ENCODE results near the gene PURB. TPM values are rescaled to one million over a fixed set of nuclear protein-coding genes. Genes with fewer than 3 reads are reported as not detected.
"Not testable (repeated sequence)": the region's sequence is repeated elsewhere in the genome, so short reads cannot be mapped to it uniquely, and the experiment has no call there.

PURB gene
- total RNA-seq, 2 donors from 2014 or later = 27.1 to 29.6 TPM

DNA sequence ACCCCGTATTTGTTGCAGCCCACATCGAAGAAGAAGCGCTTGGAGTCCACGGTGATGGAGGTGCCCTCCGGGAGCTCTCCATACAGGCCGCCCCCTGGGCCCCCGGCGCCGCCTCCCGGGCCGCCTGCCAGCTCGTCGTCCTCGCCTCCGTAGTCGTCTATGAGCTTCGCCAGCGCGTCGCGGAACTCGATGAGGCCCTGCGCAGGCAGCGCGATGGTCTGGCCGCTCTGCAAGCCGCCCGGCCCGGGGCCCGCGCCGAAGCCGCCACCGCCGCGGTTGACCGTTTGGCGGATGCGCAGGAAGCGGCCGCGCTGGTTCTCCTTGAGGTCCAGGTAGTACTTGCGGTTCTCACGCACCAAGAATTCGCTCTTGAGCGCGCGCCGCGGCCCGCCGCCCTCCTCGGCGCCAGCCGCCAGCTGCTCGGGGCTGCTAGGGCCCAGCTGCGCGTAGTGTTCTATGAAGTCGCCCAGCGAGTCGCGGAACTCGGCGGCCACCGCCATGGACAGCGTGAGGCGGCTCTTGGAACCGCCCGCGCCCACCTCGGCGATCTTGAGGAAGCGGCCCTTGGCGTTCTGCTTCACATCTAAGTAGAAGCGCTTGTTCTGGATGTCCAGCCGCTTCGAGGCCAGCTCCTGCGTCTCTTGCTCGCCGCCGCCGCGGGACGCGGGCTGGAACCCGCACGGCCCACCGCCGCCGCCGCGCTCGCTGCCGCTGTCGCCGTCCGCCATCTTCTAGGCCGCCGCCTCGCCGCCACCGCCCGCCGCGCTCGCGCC, 523 bp downstream of the PURB start:
- H3K36me3 Mint-ChIP-seq (ENCODE audit: insufficient read depth in 2 of 2) = peaks cover 16 to 30% of the 10 kb centered on the region in 2 donors
- ATAC-seq (replicated peaks in 1 of 2) (peak; percentile 19 to 21), DNase-seq (peak; percentile 71)
- no peaks in the 10 kb centered on the region for H3K9me3 Mint-ChIP-seq
- no peaks in the 10 kb centered on the region for H3K27me3 Mint-ChIP-seq (ENCODE audit: low read depth)
- peak overlapping the region; percentile 84 to 93 for H3K4me3 Mint-ChIP-seq
- peak overlapping the region; percentile 72 for H3K27ac Mint-ChIP-seq
- peaks cover 65% of the 10 kb centered on the region for H3K4me1 Mint-ChIP-seq (ENCODE audit: low read depth)

DNA sequence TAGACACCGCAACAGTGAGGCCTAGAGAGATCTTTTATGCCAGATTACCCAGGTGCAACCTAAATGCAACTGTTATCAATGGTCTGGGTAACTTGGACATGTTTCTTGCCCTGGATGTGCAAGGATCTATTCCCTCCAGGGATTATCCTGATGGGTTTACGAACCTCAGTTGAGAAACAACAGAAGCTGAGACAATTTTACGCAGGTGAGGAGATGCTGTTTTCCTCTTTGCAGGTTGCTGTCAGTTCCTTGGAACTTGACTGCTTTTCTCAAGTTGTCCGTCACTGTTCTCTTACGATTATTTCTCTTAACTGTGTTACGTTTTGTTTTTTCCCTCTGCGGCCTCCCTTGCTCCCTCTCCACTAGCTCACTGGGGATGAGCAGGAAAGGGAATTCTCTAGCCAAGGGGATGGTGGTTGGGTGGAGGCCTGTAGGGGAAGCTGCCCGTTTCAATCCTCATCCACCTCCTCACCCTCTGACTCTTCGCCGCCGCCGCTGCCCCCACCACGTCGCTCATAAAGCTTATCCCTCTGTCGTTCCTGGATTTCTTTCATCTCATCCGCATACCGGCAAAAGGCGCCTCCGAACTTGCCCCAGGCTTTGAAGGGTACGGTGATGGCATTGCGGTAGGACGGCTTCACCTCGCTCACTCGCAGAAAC, 1.2 kb downstream of the PURB start:
- H3K4me3 Mint-ChIP-seq = peak overlapping the region; percentile 84 to 93
- no peaks in the 10 kb centered on the region for H3K9me3 Mint-ChIP-seq
- peak overlapping the region; percentile 72 for H3K27ac Mint-ChIP-seq
- peaks cover 69% of the 10 kb centered on the region for H3K4me1 Mint-ChIP-seq (ENCODE audit: low read depth)
- no peak for ATAC-seq (replicated peaks in 1 of 2)
- peaks cover 16 to 30% of the 10 kb centered on the region in 2 donors for H3K36me3 Mint-ChIP-seq (ENCODE audit: insufficient read depth in 2 of 2)
- H3K27me3 Mint-ChIP-seq (ENCODE audit: low read depth) = no peaks in the 10 kb centered on the region
- no peak for DNase-seq

DNA sequence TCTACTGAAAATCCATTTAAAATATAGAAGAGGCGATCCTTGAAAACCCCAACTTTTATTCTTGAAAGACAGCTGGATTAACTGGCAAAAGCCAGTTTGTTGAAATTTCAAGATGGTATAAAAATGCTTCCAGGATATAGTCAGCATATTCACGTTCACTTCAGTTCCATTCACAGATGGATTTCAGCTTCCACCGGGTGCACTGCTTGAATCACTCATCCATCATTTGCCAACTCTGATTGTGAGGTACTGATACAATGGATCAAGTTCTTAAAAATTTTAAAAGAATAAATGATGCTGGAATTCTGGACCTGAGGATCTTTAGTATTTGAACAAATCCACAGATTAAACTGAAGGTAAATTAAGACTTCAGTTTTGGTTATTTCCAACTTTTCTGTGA, 2.4 kb downstream of the PURB start:
- peak overlapping the region; percentile 84 to 93 for H3K4me3 Mint-ChIP-seq
- peaks cover 76% of the 10 kb centered on the region for H3K4me1 Mint-ChIP-seq (ENCODE audit: low read depth)
- H3K27me3 Mint-ChIP-seq (ENCODE audit: low read depth) = no peaks in the 10 kb centered on the region
- H3K36me3 Mint-ChIP-seq (ENCODE audit: insufficient read depth in 2 of 2) = peaks cover 16 to 33% of the 10 kb centered on the region in 2 donors
- ATAC-seq (replicated peaks in 1 of 2) = no peak
- H3K9me3 Mint-ChIP-seq = no peaks in the 10 kb centered on the region
- no peak overlapping the region for H3K27ac Mint-ChIP-seq
- DNase-seq = no peak

DNA sequence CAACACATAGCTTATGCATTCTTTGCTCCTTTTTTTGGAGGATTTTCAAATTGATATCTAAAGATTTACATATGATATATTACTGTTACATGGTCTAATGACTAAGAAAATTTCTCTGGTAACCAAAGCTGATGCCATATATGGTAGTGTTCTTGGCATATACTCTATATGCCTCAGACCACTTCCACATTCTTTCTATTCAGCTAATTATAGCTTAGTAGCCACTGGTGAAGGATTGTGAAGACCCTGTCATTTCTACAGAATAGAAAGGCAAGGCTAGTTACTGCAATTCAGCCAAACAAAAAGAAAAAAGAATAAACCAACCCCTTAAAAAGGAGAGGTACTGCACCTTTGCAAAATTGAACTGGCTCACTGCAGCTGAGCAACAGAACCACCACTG, 3.7 kb downstream of the PURB start:
- H3K4me3 Mint-ChIP-seq = peak overlapping the region; percentile 84 to 93
- DNase-seq (no peak), ATAC-seq (replicated peaks in 1 of 2) (no peak)
- H3K4me1 Mint-ChIP-seq (ENCODE audit: low read depth) = peaks cover 71% of the 10 kb centered on the region
- H3K9me3 Mint-ChIP-seq = no peaks in the 10 kb centered on the region
- no peaks in the 10 kb centered on the region for H3K27me3 Mint-ChIP-seq (ENCODE audit: low read depth)
- peak overlapping the region; percentile 43 for H3K27ac Mint-ChIP-seq
- H3K36me3 Mint-ChIP-seq (ENCODE audit: insufficient read depth in 2 of 2) = peaks cover 16 to 33% of the 10 kb centered on the region in 2 donors

DNA sequence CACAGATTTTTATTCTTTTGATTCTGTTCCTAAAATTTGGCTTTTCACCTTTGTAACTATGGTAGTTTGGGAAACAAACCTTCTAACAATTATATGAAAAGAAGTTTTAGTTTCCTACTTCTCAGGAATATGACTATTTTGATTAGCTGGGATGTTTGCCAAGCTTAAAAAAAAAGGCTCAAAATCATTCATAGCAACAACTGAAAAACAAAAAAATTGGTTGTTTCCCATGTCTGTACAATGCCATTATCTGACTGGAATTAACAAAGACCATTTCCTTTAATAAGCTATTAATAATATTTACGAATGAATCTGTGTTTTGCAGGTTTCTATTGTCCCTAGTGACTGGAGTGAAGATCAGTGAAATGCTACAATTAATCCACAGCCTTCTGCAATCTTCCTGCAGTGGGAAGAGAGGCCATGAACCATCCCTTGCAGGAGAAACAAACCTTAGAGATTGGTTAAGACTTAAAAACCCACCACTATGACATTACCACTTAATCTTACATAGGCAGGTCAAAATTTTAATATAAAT, 4.2 kb downstream of the PURB start:
- peaks cover 73% of the 10 kb centered on the region for H3K4me1 Mint-ChIP-seq (ENCODE audit: low read depth)

DNA sequence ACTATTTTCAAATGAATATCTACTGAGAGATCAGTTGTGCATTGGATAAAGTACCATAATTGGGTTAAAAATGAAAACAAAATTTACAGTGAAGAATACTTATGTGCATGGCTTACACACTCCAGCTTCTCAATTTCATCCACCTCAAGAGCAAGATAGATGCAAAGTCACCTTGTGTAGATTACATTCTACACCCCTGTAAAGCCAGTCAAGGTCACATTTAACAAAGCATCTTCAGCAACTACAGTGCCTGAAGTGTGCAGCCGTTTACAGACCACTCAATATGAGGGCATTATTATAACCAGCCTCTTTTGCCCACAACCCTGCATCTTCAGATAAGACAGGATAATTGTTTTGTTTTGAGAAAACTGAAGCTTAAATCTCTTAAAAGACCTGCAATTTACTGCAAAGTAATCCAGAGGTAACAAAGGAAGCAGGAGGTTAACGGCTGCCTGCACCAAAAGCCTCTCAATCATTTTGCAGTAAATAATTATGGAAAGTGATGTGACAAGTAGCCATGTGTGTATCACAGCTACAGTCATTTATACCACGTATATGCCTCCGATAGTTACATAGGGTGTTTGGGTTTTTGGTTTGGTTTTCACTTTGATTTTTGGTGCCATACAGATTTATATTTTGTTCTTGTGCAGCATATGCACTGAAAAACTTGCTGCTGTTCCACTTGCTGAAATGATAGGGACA, 4.9 kb downstream of the PURB start:
- no peaks in the 10 kb centered on the region for H3K27me3 Mint-ChIP-seq (ENCODE audit: low read depth)
- H3K27ac Mint-ChIP-seq = peak overlapping the region; percentile 43
- no peaks in the 10 kb centered on the region for H3K9me3 Mint-ChIP-seq
- H3K4me3 Mint-ChIP-seq = peak overlapping the region; percentile 84 to 93
- peaks cover 12 to 29% of the 10 kb centered on the region in 2 donors for H3K36me3 Mint-ChIP-seq (ENCODE audit: insufficient read depth in 2 of 2)
- ATAC-seq (replicated peaks in 1 of 2) (no peak), DNase-seq (no peak)
- peaks cover 73% of the 10 kb centered on the region for H3K4me1 Mint-ChIP-seq (ENCODE audit: low read depth)

More for the DNA sequence above, 4.2 kb downstream of the PURB start:
- H3K9me3 Mint-ChIP-seq = no peaks in the 10 kb centered on the region
- H3K4me3 Mint-ChIP-seq = peak overlapping the region; percentile 84 to 93
- H3K27ac Mint-ChIP-seq = peak overlapping the region; percentile 43
- H3K27me3 Mint-ChIP-seq (ENCODE audit: low read depth) = no peaks in the 10 kb centered on the region
- no peak for ATAC-seq (replicated peaks in 1 of 2)
- DNase-seq = no peak
- peaks cover 16 to 33% of the 10 kb centered on the region in 2 donors for H3K36me3 Mint-ChIP-seq (ENCODE audit: insufficient read depth in 2 of 2)

DNA sequence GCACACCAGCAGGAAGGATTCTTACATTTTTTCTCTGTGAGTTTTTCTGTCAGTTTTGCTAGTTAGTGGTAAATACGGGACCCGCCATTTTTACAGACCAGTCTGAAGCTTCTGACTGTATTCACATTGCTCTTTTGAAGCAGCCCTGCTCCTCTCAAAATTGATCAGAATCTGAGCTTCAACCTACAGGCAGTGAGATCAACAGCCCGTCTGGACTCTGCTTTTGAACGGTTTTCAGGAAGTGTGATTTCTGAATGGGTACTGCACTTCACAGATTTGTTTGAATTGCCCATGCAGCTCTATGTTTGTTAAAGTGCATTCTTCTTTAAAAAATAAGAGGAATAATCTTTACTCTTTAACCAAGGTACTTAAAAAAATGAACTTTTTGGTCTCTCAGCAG, 8.9 kb downstream of the PURB start:
- H3K27me3 Mint-ChIP-seq (ENCODE audit: low read depth) = no peaks in the 10 kb centered on the region
- no peak overlapping the region for H3K4me3 Mint-ChIP-seq
- peak overlapping the region; percentile 24 for H3K27ac Mint-ChIP-seq
- DNase-seq (no peak), ATAC-seq (replicated peaks in 1 of 2) (no peak)
- H3K4me1 Mint-ChIP-seq (ENCODE audit: low read depth) = peaks cover 50% of the 10 kb centered on the region
- peaks cover 6 to 13% of the 10 kb centered on the region in 2 donors for H3K36me3 Mint-ChIP-seq (ENCODE audit: insufficient read depth in 2 of 2)
- H3K9me3 Mint-ChIP-seq = peaks cover 0 to 1% of the 10 kb centered on the region in 2 donors

DNA sequence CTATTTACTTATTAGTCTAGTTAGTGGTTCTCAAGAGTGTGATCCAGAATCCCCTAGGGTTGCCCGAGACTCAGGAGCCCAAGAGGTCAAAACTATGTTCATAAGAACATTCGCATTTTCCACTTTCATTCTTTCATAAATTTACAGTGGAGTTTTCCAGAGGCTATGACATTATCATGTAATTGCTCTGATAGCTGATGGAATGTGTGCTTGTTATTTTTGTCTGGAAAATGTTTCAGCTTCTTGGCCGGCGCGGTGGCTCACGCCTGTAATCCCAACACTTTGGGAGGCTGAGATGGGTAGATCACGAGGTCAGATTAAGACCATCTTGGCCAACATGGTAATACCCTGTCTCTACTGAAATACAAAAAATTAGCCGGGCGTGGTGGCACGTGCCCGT, 10.1 kb downstream of the PURB start:
- H3K27ac Mint-ChIP-seq = no peak overlapping the region
- H3K4me1 Mint-ChIP-seq (ENCODE audit: low read depth) = peaks cover 38% of the 10 kb centered on the region
- H3K36me3 Mint-ChIP-seq (ENCODE audit: insufficient read depth in 2 of 2) = peaks cover 3 to 10% of the 10 kb centered on the region in 2 donors
- H3K27me3 Mint-ChIP-seq (ENCODE audit: low read depth) = no peaks in the 10 kb centered on the region
- ATAC-seq (replicated peaks in 1 of 2) (no peak), DNase-seq (no peak)
- H3K4me3 Mint-ChIP-seq = no peak overlapping the region
- peaks cover 0 to 1% of the 10 kb centered on the region in 2 donors for H3K9me3 Mint-ChIP-seq

DNA sequence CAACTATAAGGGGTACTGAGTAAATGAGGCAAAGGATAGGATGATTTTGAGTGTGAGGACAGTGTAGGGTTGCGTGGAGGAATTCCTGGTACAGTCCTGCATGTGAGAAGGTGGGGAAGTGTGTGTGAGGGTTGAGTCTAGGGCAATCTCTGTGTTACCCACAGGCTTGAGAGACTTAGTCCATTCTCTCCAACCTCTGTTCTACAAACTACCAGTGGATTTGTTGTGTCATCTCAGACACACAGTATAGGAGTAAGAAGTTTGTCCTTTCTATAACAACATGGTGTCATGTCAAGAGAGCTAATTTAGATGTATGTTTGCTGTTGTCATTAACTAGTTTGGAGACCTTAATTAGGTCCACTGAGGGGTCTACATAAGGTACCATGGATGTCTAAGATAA, 12.5 kb downstream of the PURB start:
- Mint-ChIP-seq H3K4me3 (no peak overlapping the region), H3K4me1 (ENCODE audit: low read depth) (peaks cover 24% of the 10 kb centered on the region), H3K9me3 (peaks cover 0 to 1% of the 10 kb centered on the region in 2 donors), H3K27ac (no peak overlapping the region), H3K36me3 (ENCODE audit: insufficient read depth in 2 of 2) (peaks cover 0 to 9% of the 10 kb centered on the region in 2 donors), H3K27me3 (ENCODE audit: low read depth) (no peaks in the 10 kb centered on the region)
- DNase-seq (no peak), ATAC-seq (replicated peaks in 1 of 2) (no peak)

DNA sequence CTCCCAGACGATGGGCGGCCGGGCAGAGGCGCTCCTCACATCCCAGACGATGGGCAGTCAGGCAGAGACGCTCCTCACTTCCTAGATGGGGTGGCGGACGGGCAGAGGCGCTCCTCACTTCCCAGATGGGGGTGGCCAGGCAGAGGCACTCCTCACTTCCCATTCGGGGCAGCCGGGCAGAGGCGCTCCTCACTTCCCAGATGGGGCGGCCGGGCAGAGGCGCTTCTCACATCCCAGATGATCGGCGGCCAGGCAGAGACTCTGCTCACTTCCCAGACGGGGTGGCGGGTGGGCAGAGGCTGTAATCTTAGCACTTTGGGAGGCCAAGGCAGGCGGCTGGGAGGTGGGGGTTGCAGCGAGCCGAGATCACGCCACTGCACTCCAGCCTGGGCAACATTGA, 13.4 kb downstream of the PURB start:
- H3K27me3 Mint-ChIP-seq (ENCODE audit: low read depth); ATAC-seq (replicated peaks in 1 of 2); H3K9me3 Mint-ChIP-seq; H3K27ac Mint-ChIP-seq; DNase-seq; H3K36me3 Mint-ChIP-seq (ENCODE audit: insufficient read depth in 2 of 2); H3K4me3 Mint-ChIP-seq: not testable (repeated sequence)
- H3K4me1 Mint-ChIP-seq (ENCODE audit: low read depth) = peaks cover 29% of the 10 kb centered on the region

DNA sequence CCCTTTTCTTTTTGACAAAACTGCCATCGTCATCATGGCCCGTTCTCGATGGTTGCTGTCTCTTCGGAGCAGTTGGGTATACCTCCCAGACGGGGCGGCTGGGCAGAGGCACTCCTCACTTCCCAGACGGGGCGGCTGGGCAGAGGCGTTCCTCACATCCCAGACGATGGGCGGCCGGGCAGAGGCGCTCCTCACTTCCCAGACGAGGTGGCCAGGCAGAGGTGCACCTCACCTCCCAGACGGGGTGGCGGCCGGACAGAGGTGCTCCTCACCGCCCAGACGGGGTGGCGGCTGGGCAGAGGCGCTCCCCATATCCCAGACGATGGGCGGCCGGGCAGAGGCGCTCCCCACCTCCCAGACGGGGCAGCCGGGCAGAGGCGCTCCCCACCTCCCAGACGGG, 14.6 kb downstream of the PURB start:
- H3K4me3 Mint-ChIP-seq; DNase-seq; H3K36me3 Mint-ChIP-seq (ENCODE audit: insufficient read depth in 2 of 2); H3K9me3 Mint-ChIP-seq; ATAC-seq (replicated peaks in 1 of 2); H3K27ac Mint-ChIP-seq; H3K27me3 Mint-ChIP-seq (ENCODE audit: low read depth): not testable (repeated sequence)
- H3K4me1 Mint-ChIP-seq (ENCODE audit: low read depth) = peaks cover 23% of the 10 kb centered on the region

DNA sequence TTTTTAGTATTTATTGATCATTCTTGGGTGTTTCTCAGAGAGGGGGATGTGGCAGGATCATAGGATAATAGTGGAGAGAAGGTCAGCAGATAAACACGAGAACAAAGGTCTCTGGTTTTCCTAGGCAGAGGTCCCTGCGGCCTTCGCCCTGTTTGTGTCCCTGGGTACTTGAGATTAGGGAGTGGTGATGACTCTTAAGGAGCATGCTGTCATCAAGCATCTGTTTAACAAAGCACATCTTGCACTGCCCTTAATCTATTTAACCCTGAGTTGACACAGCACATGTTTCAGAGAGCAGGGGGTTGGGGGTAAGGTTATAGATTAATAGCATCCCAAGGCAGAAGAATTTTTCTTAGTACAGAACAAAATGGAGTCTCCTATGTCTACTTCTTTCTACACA, 15.0 kb downstream of the PURB start:
- H3K4me3 Mint-ChIP-seq; ATAC-seq (replicated peaks in 1 of 2); H3K9me3 Mint-ChIP-seq; H3K27me3 Mint-ChIP-seq (ENCODE audit: low read depth); DNase-seq; H3K36me3 Mint-ChIP-seq (ENCODE audit: insufficient read depth in 2 of 2); H3K27ac Mint-ChIP-seq: not testable (repeated sequence)
- peaks cover 21% of the 10 kb centered on the region for H3K4me1 Mint-ChIP-seq (ENCODE audit: low read depth)

Measured in activated T-cell treated with anti-CD3 and anti-CD28 coated beads, Interleukin-2, amount 50 U/mL, for 72 hours (primary cell).